ELF-1 (cell line): ENCODE results near the gene KIAA0513.
"Not testable (repeated sequence)": the region's sequence is repeated elsewhere in the genome, so short reads cannot be mapped to it uniquely, and the experiment has no call there.

ENCODE experiments used
- DNase-seq: peaks from one replicate; pipeline ENCODE4 v3.0.0-alpha.2; 2016; ENCODE audit warnings: low read depth, low spot score

The KIAA0513 gene

DNA sequence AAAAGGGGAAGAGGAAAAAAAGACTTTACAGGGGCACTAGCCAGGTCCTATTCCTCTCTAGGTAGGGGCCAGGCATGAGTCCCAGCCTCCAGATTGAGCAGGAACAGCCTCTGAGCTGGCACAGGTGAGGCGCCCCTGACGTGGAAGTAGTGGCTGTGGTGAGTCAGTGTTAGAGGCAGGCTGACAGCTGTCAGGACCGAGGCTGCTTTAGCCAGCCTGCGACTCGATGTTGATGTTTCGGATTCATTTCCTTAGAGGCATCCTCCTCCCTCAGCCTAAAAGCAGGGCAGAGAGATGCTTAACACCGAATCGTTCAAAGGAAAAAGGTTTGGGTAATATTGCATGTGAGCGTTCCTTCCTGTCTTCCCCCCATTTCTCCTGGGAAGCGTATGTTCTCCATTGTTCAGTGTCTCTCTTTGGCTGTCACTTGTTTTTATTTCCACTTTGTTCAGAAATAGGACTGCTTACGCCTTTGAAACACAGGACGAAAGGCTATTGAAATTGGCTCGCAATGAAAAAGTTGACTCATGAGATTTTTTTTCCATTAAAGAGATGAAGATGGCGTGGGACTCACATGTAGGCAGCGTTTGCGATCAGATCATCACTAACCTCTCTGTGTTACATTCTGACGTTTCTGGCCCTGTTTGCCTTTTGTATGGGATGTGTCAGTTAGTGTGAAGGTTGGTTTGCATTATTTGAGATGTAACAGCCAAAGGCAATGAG lies 1.3 kb downstream of the KIAA0513 start:
- DNase-seq, result peak; percentile 34

DNA sequence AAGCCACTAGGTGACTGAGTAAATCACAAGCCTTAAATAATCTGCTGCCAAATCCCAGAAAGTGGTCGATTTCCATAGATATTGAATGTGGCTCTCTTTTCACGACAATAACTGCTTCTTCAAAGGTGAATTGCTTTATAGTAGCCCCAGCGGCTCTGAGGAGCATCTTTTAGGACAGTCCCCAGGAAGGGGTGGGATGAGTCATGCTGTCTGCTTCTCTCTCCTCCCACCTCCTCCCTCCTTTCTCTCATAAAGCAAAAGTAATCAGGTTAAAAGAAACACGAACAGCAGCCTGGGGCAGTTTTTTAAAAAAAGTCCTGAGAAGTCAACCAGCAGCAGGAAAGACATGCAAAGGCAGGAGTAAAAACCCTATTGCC lies 1.8 kb downstream of the KIAA0513 start:
- peak; percentile 58 for DNase-seq

DNA sequence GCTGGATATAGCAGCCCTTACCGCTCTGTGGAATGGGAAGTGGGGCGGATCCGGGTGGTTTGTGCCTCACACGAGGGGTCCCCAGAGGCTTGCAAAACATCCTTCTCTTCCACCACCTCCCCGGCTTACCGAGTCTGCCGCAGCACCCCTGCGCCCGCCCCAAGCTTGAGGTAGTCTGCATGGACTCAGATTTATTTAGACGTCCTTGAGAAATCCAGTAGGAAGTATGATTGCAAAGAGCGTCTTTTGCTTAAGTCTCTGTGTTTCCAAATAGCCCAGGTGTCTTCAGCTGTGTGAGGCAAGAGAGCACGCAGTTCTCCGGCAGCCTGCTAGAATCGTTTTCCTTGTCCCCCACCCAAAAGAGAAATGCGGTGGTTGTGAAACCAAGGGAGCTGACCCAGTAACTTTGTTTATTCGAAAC lies 2.4 kb downstream of the KIAA0513 start:
- DNase-seq, result no peak

DNA sequence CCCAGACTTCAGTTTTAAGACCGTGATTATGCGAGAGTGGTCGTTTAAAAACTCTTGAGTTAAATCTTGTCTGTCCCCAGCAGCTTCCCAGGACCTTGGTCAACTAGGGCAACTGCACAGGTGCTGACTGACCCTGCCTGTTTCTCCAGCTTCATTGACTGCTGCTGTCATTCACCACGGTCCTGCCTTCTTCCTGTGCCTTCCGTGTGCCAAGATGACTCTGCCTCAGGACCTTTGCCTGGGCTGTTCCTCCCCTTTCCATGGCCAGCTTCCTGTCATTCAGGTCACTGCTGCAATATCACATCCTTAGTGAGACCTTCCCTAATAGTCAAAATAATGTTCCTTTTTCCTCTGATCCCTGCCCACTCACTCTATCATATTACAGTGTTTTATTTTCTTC lies 3.9 kb downstream of the KIAA0513 start:
- no peak for DNase-seq

DNA sequence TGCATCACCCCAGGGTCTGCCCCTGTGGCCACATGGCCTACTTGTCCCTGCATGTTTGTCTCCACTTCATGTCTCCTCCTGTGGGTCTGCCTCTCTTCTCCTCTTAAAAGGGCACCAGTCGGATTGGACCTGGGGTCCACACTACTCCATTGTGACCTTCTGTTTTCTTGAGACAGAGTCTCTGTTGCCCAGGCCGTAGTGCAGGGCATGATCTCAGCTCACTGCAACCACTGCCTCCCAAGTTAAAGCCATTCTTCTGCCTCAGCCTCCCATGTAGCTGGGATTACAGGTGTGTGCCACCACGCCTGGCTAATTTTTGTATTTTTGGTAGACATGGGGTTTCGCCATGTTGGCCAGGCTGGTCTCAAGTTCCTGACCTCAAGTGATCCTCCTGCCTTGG lies 4.6 kb downstream of the KIAA0513 start:
- DNase-seq, result not testable (repeated sequence)

DNA sequence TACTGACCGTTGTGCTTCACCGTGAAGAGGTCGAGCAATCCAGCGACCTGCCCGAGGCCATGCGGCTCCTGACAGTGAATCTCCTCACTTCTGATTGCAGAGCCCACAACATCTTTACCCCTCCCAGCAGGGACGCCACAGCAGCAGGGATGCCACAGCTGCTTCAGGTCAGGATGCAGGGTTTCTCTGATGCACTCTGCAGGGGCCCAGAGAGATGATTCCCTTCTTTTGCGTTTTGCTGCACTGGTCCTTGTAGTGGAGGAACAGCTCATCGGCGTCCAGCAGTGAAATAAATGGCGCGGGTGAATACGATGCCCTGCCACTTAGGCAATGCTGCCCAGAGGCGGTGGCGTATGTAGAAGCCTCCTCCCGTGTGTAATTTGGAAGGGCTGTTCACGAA lies 5.6 kb downstream of the KIAA0513 start:
- peak; percentile 66 for DNase-seq

DNA sequence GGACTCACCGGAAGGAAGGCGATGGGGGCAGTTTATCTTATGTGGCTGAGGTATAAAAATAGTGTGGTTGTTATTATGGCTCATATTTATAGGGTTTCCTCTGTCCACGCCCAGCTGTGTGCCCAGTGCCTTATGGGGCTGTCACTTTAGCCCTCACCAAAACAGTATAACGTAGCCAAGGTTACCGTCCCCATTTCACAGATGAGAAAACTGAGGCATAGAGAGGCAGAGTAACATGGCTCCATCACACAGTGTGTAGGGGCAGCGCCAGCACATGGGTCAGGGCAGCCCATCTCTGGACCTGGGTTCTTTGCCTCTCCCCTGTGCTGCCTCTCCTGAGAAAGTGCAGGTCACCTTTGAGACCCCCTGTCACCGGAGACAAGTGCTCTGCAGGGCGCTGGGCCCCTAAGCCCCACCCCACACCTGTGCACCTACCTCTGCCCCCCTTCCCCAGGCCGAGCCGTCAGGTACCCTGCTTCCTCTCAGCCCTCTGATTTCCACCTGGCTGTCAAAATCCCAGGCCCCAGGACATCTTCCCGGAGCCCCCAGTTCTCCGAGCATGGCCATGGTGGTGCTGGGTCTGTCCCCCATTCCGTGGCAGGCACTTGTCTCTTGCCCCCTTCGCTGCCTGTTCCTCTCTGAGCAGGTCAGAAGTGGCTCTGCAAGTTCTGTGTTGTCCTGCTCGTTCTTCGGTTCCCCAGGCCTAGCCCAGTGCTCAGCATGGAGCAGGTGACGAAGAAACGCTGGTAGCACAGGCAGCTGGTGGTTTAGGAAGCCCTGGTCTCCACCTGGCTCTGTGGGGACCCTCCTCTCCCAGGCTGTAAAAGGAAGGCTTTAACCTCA lies 7.2 kb downstream of the KIAA0513 start:
- DNase-seq, result no peak

DNA sequence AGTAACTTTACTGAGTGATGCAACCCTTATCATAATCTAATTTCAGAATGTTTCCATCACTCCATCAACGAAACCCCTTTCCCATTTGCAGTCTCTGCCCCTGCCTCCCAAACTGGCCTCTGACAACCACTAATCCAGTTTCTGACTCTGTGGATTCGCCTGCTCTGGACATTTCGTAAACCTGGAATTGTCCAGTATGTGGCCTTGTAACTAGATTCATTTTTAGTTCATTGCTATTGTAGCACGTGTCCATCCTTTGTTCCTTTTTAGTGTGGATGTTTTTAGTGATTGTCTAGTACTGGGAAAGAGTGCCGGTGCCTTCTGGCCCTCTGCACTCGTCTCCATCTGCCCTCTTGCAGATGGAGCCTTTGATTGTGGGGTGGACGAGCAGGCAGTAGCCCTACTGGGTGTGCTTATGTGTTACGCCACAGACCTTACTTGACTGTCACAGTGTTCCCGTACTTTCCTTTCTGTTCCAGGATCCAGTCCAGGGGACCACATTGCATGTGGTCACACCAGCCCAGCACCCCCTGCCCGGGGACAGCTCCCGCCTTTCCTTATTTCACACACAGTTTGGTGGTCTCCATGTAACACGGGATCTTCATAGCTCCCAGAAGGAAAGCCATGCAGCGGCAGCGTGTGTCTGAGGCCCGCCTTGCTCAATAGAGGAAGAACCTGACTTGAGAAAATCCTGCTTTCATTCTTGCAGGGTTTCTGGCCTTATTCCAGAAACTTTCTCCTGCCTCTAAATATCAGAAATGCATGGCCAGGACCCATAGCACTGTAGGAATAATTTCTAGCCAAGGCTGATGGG lies 8.8 kb downstream of the KIAA0513 start:
- no peak for DNase-seq

DNA sequence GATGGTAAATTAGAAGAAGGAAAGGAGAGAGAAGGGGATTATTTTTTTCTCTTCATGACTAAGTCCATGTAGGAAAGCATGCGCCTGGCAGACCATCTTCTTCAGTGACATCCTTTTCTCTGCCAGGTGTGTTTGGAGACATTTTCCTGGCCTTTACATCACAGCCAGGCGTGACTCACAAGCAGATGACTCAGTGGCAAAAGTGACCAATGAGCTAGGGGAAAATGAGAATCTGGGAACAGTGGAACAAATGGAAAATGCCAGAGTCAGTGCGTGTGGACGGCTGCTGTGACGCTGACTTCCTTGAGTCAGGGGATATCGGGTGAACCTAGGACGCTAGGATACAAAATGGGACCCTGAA lies 9.4 kb downstream of the KIAA0513 start:
- DNase-seq, result no peak

DNA sequence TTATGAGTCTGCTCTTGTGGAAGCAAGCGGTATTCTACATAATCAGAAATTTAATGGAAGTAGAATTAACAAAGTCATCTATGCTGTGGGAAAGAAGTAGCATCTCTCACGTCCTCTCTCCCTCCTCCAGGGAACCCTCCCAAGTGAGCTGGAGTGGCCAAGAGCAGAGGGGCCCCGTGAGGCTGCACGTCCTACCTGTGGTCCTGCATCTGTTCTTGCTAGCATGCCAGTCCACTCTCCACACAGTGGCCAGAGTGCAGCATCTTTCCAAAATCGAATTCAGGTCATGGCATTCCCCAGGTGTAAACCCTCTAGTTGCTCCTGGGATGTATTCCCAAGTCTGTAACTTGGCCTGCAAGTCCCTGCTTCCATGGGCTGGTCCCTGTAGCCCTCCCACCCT lies 10.1 kb downstream of the KIAA0513 start:
- no peak for DNase-seq

DNA sequence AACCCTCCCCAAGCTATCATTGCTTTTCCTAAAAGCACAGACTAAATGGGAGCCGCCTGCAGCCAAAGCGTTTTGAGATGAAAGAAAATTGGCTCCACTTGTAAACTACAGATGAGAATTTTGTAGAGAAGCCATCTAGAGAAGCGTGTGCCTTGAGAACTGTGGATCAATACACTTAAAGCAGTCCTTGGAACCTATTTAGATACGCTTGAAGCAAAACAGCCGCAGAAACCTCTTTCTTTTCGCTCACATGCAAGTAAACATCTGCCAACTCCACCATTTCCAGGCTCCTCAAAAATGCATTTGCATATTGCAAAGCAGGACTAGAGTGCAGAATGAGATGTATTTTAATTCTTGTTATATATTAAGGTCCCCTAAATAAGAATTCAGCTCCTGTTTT lies 13.1 kb downstream of the KIAA0513 start:
- no peak for DNase-seq

DNA sequence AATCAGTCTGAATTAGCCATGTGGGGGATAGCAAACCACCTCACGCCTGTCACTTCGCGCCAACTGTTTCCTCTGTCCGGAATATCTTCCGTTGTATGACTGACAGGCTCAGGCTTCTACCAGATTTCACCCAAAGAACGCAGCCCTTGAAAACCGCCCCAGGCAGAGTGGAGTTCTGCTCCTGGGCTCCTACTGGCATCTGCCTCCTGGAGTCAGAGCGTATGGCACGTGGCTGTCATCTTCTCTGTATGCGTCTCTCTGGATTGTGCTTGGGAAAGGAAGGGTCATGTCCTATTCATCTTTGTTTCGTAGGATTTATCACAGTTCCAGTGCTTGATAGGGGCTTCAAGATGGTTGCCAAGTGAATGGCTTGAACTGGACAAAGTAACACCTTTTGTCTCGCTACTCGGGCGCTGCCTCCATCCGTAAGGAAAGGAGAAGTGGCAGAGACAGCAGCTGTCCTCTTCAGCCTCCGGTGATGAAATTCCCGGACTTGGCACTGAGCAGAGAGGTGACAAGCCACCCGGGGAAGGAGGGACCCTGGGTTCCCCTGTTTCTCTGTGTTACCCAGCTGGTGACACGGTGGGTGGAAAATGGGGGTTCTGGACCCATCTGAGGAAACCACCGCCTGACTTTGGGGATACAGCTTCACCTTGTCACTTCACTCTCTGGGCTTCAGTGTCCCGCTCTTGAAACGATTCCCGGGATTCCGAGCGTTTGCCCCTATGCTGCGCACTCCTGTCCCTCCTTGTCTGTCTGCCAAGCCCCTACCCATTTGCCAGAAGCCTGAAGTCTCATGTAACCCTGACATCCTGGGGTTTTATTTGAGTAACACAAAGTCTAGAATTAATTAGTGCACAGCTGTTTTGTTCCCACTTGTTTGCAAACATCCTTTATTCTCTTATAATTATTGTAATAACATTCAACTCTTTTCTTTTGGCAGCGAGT lies 13.9 kb downstream of the KIAA0513 start:
- no peak for DNase-seq

DNA sequence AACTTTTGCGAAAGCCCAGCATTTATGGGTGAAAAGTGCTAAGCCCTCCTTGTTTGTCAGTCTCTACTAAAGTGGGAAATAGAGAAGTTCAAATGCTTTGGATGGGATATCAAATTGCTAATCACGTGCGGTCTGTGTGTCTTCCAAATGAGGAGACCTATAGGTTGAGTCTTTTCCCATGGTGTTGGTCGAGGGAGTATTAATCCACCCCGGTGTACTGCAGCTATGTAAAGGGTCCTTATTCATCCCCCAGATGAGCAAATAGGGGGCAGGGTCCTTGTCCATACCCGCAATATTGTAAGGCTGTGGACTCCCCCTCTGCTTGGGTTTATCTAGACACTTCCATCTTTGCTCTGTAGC lies 14.6 kb downstream of the KIAA0513 start:
- DNase-seq, result no peak

DNA sequence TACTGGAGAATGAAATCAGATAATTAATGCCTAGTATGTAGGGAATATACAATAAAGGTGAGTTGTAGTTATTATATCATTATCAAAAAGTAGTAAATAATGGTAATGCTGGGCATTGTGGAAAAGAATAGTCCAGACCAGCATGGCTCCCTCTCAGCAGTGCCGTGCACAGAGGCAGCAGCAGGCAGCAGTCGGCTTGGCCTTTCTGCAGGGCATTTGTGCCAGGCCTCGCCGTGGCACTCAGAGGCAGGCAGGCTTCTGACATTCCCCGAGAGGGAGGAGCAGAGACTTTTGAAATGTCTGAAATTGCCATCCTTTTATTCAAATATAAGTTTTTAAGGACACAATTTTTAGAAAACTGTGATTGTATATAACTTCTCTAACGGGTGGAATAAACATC lies 15.0 kb downstream of the KIAA0513 start:
- DNase-seq, result no peak

DNA sequence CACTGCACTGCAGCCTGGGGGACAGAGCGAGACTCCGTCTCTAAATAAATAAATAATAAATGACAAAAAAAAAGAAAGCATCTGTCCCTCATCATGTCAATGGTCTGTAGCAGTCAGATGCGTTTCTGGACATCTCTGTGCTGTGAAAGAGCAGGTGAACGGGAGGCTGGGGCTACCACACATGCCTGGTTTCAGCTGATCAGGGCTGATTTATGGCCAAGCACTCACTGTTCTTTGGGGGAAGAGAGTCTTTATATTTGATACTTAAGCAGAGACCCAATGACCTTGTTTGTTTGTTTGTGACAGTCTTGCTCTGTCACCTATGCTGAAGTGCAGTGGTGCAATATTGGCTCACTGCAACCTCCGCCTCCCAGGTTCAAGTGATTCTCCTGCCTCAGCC lies 17.5 kb downstream of the KIAA0513 start:
- DNase-seq, result no peak

DNA sequence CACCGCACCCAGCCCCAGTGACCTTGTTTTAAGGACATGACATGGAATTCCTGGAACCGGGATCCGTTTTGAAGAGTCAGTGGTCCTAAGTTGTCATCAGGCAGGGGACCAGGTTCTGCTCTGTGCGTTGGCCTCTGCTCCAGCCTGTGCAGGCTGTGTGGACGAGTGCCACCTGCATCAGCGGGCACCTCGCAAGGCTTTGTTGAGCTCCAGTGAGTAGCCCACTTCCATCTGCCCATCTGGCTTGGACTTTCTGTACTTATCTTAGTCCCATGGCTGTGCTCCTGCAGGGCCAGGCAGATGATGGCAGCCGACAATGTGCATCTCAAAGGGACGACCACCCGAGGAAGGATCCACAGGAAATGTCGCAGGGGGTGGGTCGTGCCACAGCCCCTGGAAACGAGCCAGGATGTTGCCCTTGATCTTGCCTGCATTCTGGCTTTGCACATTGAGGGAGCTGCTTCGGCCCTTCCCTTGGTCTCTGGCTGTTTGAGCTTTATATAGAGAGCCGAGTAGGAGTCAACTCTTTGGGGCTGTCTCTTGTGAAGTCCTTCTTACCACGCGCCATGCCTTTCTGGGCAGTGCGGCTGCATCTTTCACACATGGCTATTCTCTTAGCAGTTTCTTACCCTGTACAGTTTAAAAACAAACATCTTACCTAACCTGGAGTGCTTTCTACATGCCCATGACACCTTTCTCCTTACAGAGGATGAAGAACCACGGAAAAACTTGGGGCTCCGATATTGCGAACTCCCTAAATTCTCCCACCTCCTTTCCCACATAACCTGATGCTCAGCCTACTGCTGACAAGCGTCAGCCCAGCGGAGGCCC lies 18.3 kb downstream of the KIAA0513 start:
- no peak for DNase-seq

DNA sequence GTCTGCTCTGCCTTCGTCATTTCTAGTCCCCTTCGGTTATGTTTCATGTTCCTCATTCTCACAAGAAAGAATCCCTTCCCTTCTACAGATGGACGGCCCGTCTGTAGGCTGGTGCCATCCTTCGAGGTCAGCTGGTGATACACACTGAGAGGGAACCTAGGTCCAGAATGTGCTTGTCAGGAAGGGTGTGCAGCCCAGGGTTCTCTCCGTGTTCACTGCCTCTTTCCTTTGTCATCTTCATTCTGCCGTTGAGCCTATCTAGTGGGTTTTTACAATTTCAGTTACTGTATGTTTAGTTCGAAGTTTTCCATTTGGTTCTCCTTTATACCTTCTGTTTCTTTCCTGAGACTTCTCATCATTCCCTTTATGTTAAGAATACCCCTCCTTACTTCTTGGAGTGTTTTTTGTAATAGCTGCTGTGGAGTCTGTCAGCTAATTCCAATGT lies 18.9 kb downstream of the KIAA0513 start:
- no peak for DNase-seq

DNA sequence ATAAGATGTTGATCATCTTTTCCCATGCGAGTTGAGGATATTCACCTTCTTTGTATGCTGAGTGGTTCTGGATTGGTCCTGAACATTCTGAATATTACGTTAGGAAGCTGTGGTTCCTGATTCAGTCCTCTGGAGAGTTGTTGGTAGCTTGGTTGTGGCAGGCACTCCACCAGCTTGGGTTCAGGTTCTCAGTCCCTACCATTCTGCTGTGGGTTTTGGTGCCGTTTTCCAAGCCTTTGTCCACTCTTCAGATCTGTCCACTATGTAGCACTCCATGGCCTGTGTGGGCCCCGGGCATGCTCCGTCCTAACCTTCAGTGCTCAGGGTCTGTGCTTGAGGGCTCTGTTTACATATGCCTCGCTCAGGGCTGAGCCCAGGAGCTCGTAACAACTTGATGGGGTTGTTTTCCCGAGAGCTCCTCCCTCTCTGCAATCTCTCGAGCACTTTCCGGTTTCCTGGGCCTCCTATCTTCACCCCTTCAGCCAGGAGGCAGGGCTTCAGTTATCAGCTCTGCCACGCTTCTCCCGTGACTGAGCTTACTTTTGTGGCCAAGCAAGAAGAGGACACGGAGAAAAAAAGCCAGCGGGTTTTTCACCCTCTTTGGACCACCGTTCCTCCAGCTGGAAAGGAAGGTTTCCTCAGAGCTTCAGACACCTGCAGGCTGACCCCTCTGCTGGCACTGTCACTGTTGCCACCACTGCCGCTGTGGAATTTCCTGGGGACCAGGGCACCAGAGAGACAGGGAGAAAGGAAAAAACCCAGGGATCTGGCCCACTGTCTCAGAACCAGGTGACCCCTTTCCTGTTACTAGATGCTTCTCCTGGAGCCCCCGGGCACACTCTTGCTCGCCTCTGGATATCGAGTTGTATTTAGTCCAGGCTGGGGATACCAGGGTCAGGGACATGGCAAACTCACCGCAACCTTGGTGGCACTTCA lies 19.6 kb downstream of the KIAA0513 start:
- peak; percentile 67 for DNase-seq

DNA sequence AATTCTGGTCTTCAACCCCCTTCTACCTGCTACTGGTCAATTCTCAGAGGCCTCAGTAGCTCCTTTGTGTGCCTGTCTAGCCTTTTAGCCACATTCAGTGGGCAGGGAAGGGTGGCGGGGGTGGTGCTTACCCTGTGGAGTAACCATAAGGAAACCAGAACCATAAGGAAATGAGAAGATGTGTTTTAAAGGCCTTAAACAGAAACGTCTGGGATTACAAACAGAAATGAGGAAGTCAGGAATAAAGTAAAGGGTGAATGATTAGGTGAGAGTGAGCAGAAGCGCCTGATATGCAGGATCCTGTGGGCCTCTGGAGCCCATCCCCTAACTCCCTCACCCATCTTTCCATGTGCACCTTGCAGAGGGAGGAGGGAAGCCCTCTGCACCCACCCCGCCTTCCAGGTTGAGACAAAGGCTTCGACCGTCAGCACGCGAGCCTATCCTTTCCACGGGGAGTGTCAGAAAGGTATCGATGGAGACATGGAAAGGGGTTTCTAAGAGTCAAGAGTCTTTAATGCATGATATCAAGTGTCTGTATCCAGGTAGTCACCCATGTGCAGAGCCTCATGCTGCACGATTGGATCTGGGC lies 20.4 kb downstream of the KIAA0513 start:
- DNase-seq, result no peak
